Measurements from ENCODE around the gene GPR143. TPM values are rescaled to one million over a fixed set of nuclear protein-coding genes. Genes with fewer than 3 reads are reported as not detected.

The GPR143 gene
- total RNA-seq, 1 experiment from 2014 or later = 1.8 TPM

DNA sequence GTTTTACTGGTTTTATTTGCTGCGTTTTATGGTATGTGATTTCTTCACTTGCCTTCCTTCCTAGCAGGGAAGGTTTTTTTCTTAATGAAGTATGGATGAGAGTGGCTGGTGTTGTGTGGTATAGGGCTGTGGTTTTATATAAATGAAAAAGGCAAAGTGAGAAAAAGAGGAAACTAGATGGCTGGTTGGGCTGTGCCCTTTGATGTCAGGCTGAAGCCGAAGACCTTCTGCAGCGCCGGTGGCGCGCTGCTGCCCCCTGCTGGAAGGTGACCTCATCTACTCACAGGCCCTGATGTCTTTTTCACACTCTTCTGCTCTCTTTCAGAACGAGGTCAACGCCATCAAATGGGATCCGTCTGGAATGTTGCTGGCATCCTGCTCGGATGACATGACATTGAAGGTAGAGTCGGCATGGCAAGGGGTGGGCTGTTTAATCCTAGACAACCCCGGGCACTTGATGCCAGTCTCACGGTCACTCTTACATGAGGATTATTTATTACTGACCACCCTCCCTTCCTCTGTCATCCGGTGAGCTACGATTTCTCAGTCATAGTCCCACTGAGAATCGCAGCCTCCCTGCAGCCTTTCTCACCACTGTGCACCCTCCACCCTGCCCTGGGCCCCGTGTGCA, 56.6 kb downstream of the GPR143 start:
- Histone ChIP-seq H3K4me2 (ENCODE audit: low read length) (no peak overlapping the region), H3K36me3 (ENCODE audit: control insufficient read depth in 1 of 2, insufficient read depth in 2 of 2, low read length in 2 of 2) (peaks cover 0 to 2% of the 10 kb centered on the region in 2 experiments; a peak in 1 of 4 replicates), H3K4me3 (replicated peaks in 1 of 2; ENCODE audit: low read depth in 1 of 2, low read length in 2 of 2) (no peak overlapping the region), H3K27me3 (ENCODE audit: insufficient read depth, low read length) (no peaks in the 10 kb centered on the region), H4K20me1 (ENCODE audit: insufficient read depth) (no peaks in the 10 kb centered on the region), H3K9me2 (ENCODE audit: insufficient read depth) (no peaks in the 10 kb centered on the region), H3K4me1 (ENCODE audit: control insufficient read depth in 1 of 2, insufficient read depth in 2 of 2, low read length in 2 of 2) (no peaks in the 10 kb centered on the region), H3K27ac (ENCODE audit: low read depth, low read length) (no peak overlapping the region), H3K79me2 (ENCODE audit: insufficient read depth, low read length) (no peaks in the 10 kb centered on the region), H2AFZ (ENCODE audit: low read depth, low read length, poor library complexity, severe bottlenecking) (no peak overlapping the region), H3K9me3 (ENCODE audit: control insufficient read depth in 1 of 2, insufficient read depth in 1 of 2, low read depth in 1 of 2, low read length in 2 of 2) (no peaks in the 10 kb centered on the region), H3K9ac (ENCODE audit: low read length) (no peak overlapping the region)
- ChIA-PET RAD21 (ENCODE audit: low non-redundant PET in 1 of 2, low total read pairs in 2 of 2, uncharacterized antibody in 2 of 2, unreplicated experiment in 2 of 2) (no interaction called here), POLR2A (no interaction called here), CTCF (no interaction called here)
- intact Hi-C loops (cut with micrococcal nuclease) = loop anchor here (2.0 to 10.0 kb wide), 4 partner anchors 247 to 892 kb away; no protein-coding TSS in a partner anchor
- TF ChIP-seq, protein P1, sequence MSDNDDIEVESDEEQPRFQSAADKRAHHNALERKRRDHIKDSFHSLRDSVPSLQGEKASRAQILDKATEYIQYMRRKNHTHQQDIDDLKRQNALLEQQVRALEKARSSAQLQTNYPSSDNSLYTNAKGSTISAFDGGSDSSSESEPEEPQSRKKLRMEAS (IDR thresholded peaks at IDR 0.05) = no peak
- TF ChIP-seq REST (IDR thresholded peaks at IDR 0.05; ENCODE audit: low read depth) (no peak), ZNF274 (IDR thresholded peaks at IDR 0.05; ENCODE audit: low read depth, low read length) (no peak), EGR1 (IDR thresholded peaks at IDR 0.05; ENCODE audit: low read depth) (no peak), ZFX (IDR thresholded peaks at IDR 0.05) (no peak), RAD21 (IDR thresholded peaks at IDR 0.05; ENCODE audit: low read depth) (peak; percentile 74), POLR2A (IDR thresholded peaks at IDR 0.05; ENCODE audit: borderline replicate concordance, extremely low read depth, insufficient read depth, insufficient read length) (no peak), ELF1 (IDR thresholded peaks at IDR 0.05; ENCODE audit: borderline replicate concordance, low read depth) (no peak), TCF7L2 (IDR thresholded peaks at IDR 0.05; ENCODE audit: borderline replicate concordance, extremely low read depth, insufficient read depth, insufficient read length) (peak; percentile 90), EZH2 (IDR thresholded peaks at IDR 0.05) (no peak)
- TF ChIP-seq, protein P2, sequence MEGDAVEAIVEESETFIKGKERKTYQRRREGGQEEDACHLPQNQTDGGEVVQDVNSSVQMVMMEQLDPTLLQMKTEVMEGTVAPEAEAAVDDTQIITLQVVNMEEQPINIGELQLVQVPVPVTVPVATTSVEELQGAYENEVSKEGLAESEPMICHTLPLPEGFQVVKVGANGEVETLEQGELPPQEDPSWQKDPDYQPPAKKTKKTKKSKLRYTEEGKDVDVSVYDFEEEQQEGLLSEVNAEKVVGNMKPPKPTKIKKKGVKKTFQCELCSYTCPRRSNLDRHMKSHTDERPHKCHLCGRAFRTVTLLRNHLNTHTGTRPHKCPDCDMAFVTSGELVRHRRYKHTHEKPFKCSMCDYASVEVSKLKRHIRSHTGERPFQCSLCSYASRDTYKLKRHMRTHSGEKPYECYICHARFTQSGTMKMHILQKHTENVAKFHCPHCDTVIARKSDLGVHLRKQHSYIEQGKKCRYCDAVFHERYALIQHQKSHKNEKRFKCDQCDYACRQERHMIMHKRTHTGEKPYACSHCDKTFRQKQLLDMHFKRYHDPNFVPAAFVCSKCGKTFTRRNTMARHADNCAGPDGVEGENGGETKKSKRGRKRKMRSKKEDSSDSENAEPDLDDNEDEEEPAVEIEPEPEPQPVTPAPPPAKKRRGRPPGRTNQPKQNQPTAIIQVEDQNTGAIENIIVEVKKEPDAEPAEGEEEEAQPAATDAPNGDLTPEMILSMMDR (IDR thresholded peaks at IDR 0.05 in 2 of 3, conservative IDR thresholded peaks at IDR 0.05 in 1 of 3; ENCODE audit: borderline replicate concordance in 1 of 3, insufficient read depth in 1 of 3, low read depth in 2 of 3, low read length in 2 of 3) = peak; percentile 44 to 66 (median 63); a peak in 5 of 6 replicates
- DNase-seq (ENCODE audit: low read depth, low spot score) (peak; percentile 15), ATAC-seq (peak; percentile 86)
- BruUV-seq (replicated peaks) = no TSS peak
